Activated naive CD8-positive, alpha-beta T cell treated with anti-CD3 and anti-CD28 coated beads, Interleukin-2, amount 10 ng/mL, durations not matched to agents 7 days and 5 days (primary cell): ENCODE results near the gene LRRC72. TPM values are rescaled to one million over a fixed set of nuclear protein-coding genes. Genes with fewer than 3 reads are reported as not detected.

ENCODE experiments used
- ATAC-seq: fragments of 150-1000 bp; cut with Tn5 transposase; one replicate; pipeline ENCODE4 v1.10.0; 2021; ENCODE audit warnings: low read depth, moderate library complexity
- POLR2A ChIA-PET: fragments of 350-600 bp; sonication (Branson Sonifier 250); formaldehyde crosslinking; loops from one replicate; lab custom pipeline; 2021; ENCODE audit warnings: antibody characterized with exemption; lab: Charles Lee
- DNase-seq: peaks from one replicate; pipeline ENCODE4 v3.0.0; 2021
- H3K27ac Mint-ChIP-seq: one replicate; pipeline ENCODE4 v1.8.0; 2022; ENCODE audit warnings: mild to moderate bottlenecking, mixed read lengths
- H3K27me3 Mint-ChIP-seq: one replicate; pipeline ENCODE4 v1.8.0; 2022; ENCODE audit warnings: mild to moderate bottlenecking, moderate library complexity, mixed read lengths
- H3K36me3 Mint-ChIP-seq: one replicate; pipeline ENCODE4 v1.8.0; 2021; ENCODE audit warnings: mild to moderate bottlenecking, mixed read lengths
- H3K4me1 Mint-ChIP-seq: one replicate; pipeline ENCODE4 v1.8.0; 2021; ENCODE audit warnings: mixed read lengths
- H3K4me3 Mint-ChIP-seq: one replicate; pipeline ENCODE4 v1.8.0; 2022; ENCODE audit warnings: mild to moderate bottlenecking, moderate library complexity, mixed read lengths
- H3K9me3 Mint-ChIP-seq: one replicate; pipeline ENCODE4 v1.8.0; 2021; ENCODE audit warnings: mixed read lengths
- total RNA-seq, 2 experiments: library from RNA; stranded (reverse); gene quantifications; one replicate each; pipeline ENCODE4 v1.2.3, GENCODE V29; 2021

LRRC72 gene
- total RNA-seq, 2 experiments from 2014 or later = not detected

- no peaks in the 10 kb centered on the region for H3K27me3 Mint-ChIP-seq
- H3K4me1 Mint-ChIP-seq = peaks cover 11% of the 10 kb centered on the region
- DNase-seq (no peak), ATAC-seq (peak; percentile 23)
- POLR2A ChIA-PET = interaction anchor here (1.5 to 2.4 kb wide), 2 partner anchors 132 to 144 kb away, joined by 4 to 14 read pairs; no protein-coding TSS in a partner anchor
- H3K36me3 Mint-ChIP-seq = no peaks in the 10 kb centered on the region
- H3K4me3 Mint-ChIP-seq = peak overlapping the region; percentile 77
- no peaks in the 10 kb centered on the region for H3K9me3 Mint-ChIP-seq
- H3K27ac Mint-ChIP-seq = peak overlapping the region; percentile 83
Observed at GRCh38 chr7:16564023-16564380, 37.4 kb downstream of the LRRC72 start.

GRCh38 chr7:16564909-16565426, 38.3 kb downstream of the LRRC72 start:
- peak; percentile 61 for ATAC-seq
- Mint-ChIP-seq H3K36me3 (no peaks in the 10 kb centered on the region), H3K4me1 (peaks cover 11% of the 10 kb centered on the region), H3K27me3 (peaks cover 3% of the 10 kb centered on the region), H3K4me3 (no peak overlapping the region), H3K27ac (no peak overlapping the region), H3K9me3 (no peaks in the 10 kb centered on the region)
- no peak for DNase-seq
- POLR2A ChIA-PET = interaction anchor here (1.5 to 2.4 kb wide), 2 partner anchors 133 to 145 kb away, joined by 4 to 14 read pairs; no protein-coding TSS in a partner anchor

- no peak for ATAC-seq
- H3K4me3 Mint-ChIP-seq = no peak overlapping the region
- DNase-seq = no peak
- no peaks in the 10 kb centered on the region for H3K36me3 Mint-ChIP-seq
- H3K9me3 Mint-ChIP-seq = no peaks in the 10 kb centered on the region
- no peaks in the 10 kb centered on the region for H3K4me1 Mint-ChIP-seq
- H3K27ac Mint-ChIP-seq = no peak overlapping the region
- POLR2A ChIA-PET = no interaction called here
- peaks cover 3% of the 10 kb centered on the region for H3K27me3 Mint-ChIP-seq
Observed at GRCh38 chr7:16571941-16572340, 45.3 kb downstream of the LRRC72 start.

DNA sequence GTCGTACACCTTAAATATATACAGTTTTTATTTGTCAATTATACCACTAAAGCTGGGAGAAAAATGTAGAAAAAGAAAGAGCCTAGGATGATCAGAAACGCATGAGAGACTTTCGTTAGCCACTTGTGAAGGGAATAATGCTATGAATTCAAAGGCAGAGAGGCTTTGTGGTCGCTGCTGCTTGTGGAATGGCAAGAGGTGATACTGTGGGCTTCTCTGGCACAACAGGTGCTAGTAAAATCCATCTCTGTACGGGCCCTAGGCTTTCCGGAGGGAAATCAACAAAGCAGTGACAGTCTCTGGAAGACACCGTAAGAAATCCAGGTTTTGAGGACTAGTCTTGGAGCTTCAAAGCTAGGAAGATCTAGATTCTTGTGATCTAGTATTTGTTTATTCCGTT, 52.6 kb downstream of the LRRC72 start:
- Mint-ChIP-seq H3K27ac (no peak overlapping the region), H3K9me3 (no peaks in the 10 kb centered on the region), H3K27me3 (no peaks in the 10 kb centered on the region), H3K4me3 (no peak overlapping the region), H3K36me3 (no peaks in the 10 kb centered on the region), H3K4me1 (no peaks in the 10 kb centered on the region)
- DNase-seq (no peak), ATAC-seq (no peak)
- POLR2A ChIA-PET = no interaction called here

- no peaks in the 10 kb centered on the region for H3K9me3 Mint-ChIP-seq
- ATAC-seq = no peak
- POLR2A ChIA-PET = no interaction called here
Observed at GRCh38 chr7:16581286-16581685, 54.7 kb downstream of the LRRC72 start.

GRCh38 chr7:16583834-16584233, 57.2 kb downstream of the LRRC72 start:
- DNase-seq (no peak), ATAC-seq (no peak)
- Mint-ChIP-seq H3K9me3 (no peaks in the 10 kb centered on the region), H3K36me3 (no peaks in the 10 kb centered on the region), H3K27me3 (peaks cover 3% of the 10 kb centered on the region), H3K27ac (no peak overlapping the region), H3K4me3 (no peak overlapping the region), H3K4me1 (no peaks in the 10 kb centered on the region)
- POLR2A ChIA-PET = no interaction called here

More at GRCh38 chr7:16581286-16581685, 54.7 kb downstream of the LRRC72 start:
- no peak overlapping the region for H3K4me3 Mint-ChIP-seq
- no peaks in the 10 kb centered on the region for H3K4me1 Mint-ChIP-seq
- H3K27me3 Mint-ChIP-seq = no peaks in the 10 kb centered on the region
- H3K27ac Mint-ChIP-seq = no peak overlapping the region
- DNase-seq = no peak
- no peaks in the 10 kb centered on the region for H3K36me3 Mint-ChIP-seq

DNA sequence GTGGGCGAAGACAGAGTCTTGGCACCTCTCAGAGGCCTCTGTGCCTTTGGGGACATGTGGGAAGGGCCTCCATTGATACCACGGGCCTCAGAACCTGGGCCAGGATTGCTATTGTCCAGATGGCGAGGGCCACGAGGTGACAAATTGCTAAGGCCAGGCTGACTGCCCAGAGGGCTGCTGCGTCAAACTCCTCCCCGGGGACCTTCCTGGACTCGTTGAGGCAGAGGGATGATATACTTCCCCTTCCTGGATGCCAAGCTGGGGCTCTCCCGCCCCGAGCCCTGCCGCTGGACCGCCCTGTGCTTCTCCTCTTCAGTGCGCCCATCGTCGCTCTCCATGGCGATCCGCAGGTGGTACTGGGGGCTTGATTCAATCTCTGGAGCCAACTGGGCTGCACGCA, 58.9 kb downstream of the LRRC72 start:
- no peak for DNase-seq
- no peaks in the 10 kb centered on the region for H3K36me3 Mint-ChIP-seq
- no peaks in the 10 kb centered on the region for H3K9me3 Mint-ChIP-seq
- H3K4me1 Mint-ChIP-seq = no peaks in the 10 kb centered on the region
- POLR2A ChIA-PET = no interaction called here
- no peak overlapping the region for H3K4me3 Mint-ChIP-seq
- no peak overlapping the region for H3K27ac Mint-ChIP-seq
- H3K27me3 Mint-ChIP-seq = peaks cover 5% of the 10 kb centered on the region
- ATAC-seq = no peak

DNA sequence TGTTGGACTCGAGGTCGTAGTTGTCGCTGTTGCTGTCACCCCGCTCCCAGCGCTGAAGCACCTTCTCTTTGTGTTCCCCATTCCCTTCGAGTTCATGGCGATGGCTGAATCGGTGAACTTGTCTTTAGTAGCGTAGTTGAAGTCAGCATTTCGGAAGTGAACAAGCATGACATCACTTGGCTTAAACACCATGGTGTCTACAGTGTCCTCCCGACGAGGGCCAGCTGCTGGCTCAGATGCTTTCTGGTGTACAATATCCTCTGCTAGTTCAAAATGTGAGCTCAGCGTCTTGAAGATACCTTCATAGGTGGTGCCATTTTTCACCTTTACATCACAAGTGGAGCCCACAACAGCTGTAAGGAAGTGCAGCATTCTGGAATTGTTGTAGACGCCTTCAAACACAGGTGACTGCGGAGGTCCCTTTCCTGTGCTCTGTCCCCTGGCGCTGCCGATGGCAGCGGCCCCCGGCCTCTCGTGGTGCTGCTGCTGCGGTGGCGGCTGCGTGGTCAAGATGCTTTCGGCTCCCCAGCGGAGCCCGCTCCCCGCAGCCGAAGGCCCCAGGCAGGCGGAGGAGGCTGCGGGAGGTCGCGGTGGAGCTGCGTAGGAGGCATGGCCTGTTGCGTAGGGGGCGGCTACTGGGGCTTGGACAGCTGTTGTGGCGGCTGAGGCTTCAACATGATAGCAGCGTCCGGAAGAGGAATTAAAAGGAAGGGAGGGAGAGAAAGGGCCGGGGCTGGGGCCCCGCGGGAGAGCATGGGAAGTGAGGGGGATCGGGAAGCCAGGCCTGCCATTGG, 59.7 kb downstream of the LRRC72 start:
- ATAC-seq (no peak), DNase-seq (no peak)
- Mint-ChIP-seq H3K4me3 (no peak overlapping the region), H3K4me1 (no peaks in the 10 kb centered on the region), H3K27me3 (peaks cover 5% of the 10 kb centered on the region), H3K9me3 (no peaks in the 10 kb centered on the region), H3K27ac (no peak overlapping the region), H3K36me3 (no peaks in the 10 kb centered on the region)
- POLR2A ChIA-PET = no interaction called here

DNA sequence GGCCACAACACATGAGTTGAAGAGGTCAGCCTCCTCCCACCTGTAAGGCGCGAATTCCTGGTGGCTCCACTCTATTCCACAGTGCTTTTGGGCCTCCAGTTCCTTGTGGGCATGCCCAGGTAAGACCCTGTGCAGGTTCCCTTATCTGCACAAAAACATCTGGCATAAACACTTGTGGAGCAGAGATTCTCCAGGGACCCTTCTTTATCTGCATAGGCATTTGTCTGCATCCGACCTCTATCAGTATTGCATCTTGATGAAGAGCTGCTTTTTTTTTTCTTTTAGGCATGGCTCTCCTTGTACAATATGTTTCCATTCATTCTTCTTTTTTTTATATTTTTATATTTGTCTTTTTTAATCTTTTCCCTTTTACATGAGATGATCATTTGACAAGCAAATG, 60.5 kb downstream of the LRRC72 start:
- Mint-ChIP-seq H3K9me3 (no peaks in the 10 kb centered on the region), H3K27ac (no peak overlapping the region), H3K4me3 (no peak overlapping the region), H3K36me3 (no peaks in the 10 kb centered on the region), H3K27me3 (peaks cover 5% of the 10 kb centered on the region), H3K4me1 (no peaks in the 10 kb centered on the region)
- ATAC-seq (no peak), DNase-seq (no peak)
- POLR2A ChIA-PET = no interaction called here

DNA sequence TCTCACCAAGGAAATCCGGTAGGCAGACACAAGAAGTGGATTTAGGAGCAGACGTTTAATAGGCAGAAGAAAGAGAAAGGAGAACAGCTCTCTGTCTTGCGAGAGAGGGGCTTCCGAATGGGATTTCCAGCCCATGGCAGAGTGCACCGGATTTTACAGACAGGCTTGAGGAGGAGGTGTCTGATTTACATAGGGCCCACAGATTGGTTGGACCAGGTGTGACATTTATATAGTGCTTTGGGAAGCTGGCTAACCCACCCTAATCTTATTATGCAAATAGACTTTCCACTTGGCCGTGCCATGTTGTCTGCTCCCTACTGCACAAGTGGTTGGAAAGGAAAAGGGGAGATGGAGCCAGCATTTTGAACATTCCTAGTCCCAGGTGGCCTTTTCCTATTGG, 61.2 kb downstream of the LRRC72 start:
- H3K27ac Mint-ChIP-seq = no peak overlapping the region
- H3K4me3 Mint-ChIP-seq = no peak overlapping the region
- H3K9me3 Mint-ChIP-seq = no peaks in the 10 kb centered on the region
- ATAC-seq (no peak), DNase-seq (no peak)
- no peaks in the 10 kb centered on the region for H3K36me3 Mint-ChIP-seq
- H3K27me3 Mint-ChIP-seq = peaks cover 5% of the 10 kb centered on the region
- no peaks in the 10 kb centered on the region for H3K4me1 Mint-ChIP-seq
- POLR2A ChIA-PET = no interaction called here

- Mint-ChIP-seq H3K4me1 (no peaks in the 10 kb centered on the region), H3K36me3 (no peaks in the 10 kb centered on the region), H3K4me3 (no peak overlapping the region), H3K27me3 (peaks cover 5% of the 10 kb centered on the region), H3K27ac (no peak overlapping the region), H3K9me3 (no peaks in the 10 kb centered on the region)
- POLR2A ChIA-PET = no interaction called here
- ATAC-seq = no peak
- no peak for DNase-seq
Observed at GRCh38 chr7:16589881-16590280, 63.3 kb downstream of the LRRC72 start.

GRCh38 chr7:16590424-16590823, 63.8 kb downstream of the LRRC72 start:
- DNase-seq (no peak), ATAC-seq (no peak)
- no peak overlapping the region for H3K27ac Mint-ChIP-seq
- H3K4me3 Mint-ChIP-seq = no peak overlapping the region
- no peaks in the 10 kb centered on the region for H3K4me1 Mint-ChIP-seq
- peaks cover 5% of the 10 kb centered on the region for H3K27me3 Mint-ChIP-seq
- no peaks in the 10 kb centered on the region for H3K9me3 Mint-ChIP-seq
- POLR2A ChIA-PET = no interaction called here
- H3K36me3 Mint-ChIP-seq = no peaks in the 10 kb centered on the region

GRCh38 chr7:16592395-16592794, 65.8 kb downstream of the LRRC72 start:
- ATAC-seq (no peak), DNase-seq (no peak)
- peaks cover 3% of the 10 kb centered on the region for H3K36me3 Mint-ChIP-seq
- no peak overlapping the region for H3K4me3 Mint-ChIP-seq
- no peak overlapping the region for H3K27ac Mint-ChIP-seq
- no peaks in the 10 kb centered on the region for H3K4me1 Mint-ChIP-seq
- POLR2A ChIA-PET = no interaction called here
- H3K9me3 Mint-ChIP-seq = no peaks in the 10 kb centered on the region
- H3K27me3 Mint-ChIP-seq = peaks cover 2% of the 10 kb centered on the region

DNA sequence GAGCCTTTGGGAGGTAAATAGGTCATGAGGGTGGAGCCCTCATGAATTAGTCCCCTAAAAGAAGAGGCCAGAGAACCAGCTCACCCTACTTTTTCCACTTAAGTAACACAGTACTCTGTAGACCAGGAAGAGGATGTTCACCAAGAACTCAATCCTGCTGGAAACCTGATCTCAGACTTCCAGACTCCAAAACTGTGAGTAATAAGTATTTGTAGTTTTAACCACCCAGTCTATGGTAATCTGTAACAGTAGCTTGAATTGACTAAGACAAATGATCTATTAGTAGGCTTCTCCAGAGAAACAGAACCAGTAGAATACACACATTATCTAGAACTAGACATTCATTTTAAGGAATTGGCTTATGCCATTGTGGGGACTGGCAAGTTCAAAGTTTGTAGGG, 67.4 kb downstream of the LRRC72 start:
- Mint-ChIP-seq H3K4me3 (no peak overlapping the region), H3K27ac (no peak overlapping the region), H3K36me3 (peaks cover 6% of the 10 kb centered on the region), H3K9me3 (no peaks in the 10 kb centered on the region), H3K27me3 (peaks cover 2% of the 10 kb centered on the region), H3K4me1 (no peaks in the 10 kb centered on the region)
- DNase-seq (no peak), ATAC-seq (no peak)
- POLR2A ChIA-PET = no interaction called here
